GM19025 (cell line): Measurements from ENCODE around the gene FAM90A1.
"Not testable (repeated sequence)": the region's sequence is repeated elsewhere in the genome, so short reads cannot be mapped to it uniquely, and the experiment has no call there.

Experiments used
- ATAC-seq: cut with Tn5 transposase; IDR thresholded peaks from one replicate; pipeline ENCODE4 v1.9.1; 2021; ENCODE audit warnings: mild to moderate bottlenecking, low read depth, moderate library complexity; ENCODE audit not compliant: unreplicated experiment

FAM90A1 gene

GRCh38 chr12:8181271-8181670 lies 46.1 kb downstream of the FAM90A1 start:
- not testable (repeated sequence) for ATAC-seq

GRCh38 chr12:8179989-8180585 lies 47.3 kb downstream of the FAM90A1 start:
- ATAC-seq = not testable (repeated sequence)

DNA sequence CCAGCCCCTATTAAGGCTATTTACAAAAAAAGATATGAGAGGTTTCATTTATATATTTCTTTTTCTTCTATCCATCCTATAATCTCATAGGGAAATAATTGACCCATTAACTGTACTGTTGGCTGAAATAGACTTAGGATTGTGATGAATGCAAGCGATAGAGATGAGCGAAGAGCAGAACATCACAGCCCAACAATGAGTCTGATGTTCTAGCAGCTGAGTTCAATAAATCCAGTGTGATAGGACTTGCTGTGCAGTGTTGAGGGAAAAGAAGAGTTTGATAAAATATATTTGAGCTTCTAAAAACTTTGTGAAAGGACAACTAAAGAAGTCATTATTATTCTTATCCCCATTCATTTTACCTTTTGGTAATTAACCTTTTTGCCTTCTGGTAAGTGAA lies 54.5 kb downstream of the FAM90A1 start:
- not testable (repeated sequence) for ATAC-seq
